IMR-90 (cell line): Measurements from ENCODE around the gene SLC6A6. TPM values are rescaled to one million over a fixed set of nuclear protein-coding genes. Genes with fewer than 3 reads are reported as not detected.

ENCODE experiments used
- ATAC-seq: fragments of 200-7000 bp; cut with Tn5 transposase; 2 replicates; pipeline ENCODE4 v1.9.1; 2020; ENCODE audit warnings: low read depth, mild to moderate bottlenecking, moderate library complexity
- BruUV-seq: library from RNA; stranded (reverse); fragments of 400-500 nt; replicated peaks from 2 replicates; lab custom pipeline; 2021; lab: Mats Ljungman, UMichigan
- CTCF ChIA-PET: fragments of 300-600 bp; formaldehyde crosslinking; extraction: SDS; loops from one replicate; lab custom pipeline; 2021; ENCODE audit warnings: antibody characterized with exemption; lab: Yijun Ruan, JAX
- POLR2A ChIA-PET: fragments of 300-600 bp; sonication (Branson Sonifier 250); formaldehyde crosslinking; loops from one replicate; lab custom pipeline; 2022; ENCODE audit warnings: antibody characterized with exemption; ENCODE audit not compliant: unreplicated experiment; lab: Charles Lee
- DNase-seq: peaks from one replicate; pipeline ENCODE4 v3.0.0; 2013
- H2AFZ ChIP-seq: replicated peaks from 2 replicates; pipeline ENCODE3; 2013; ENCODE audit warnings: low read length, mild to moderate bottlenecking; ENCODE audit not compliant: poor library complexity
- H2AK5ac ChIP-seq: 2 replicates; pipeline ENCODE4 v1.6.1; 2013; ENCODE audit warnings: low read depth, low read length, inconsistent platforms
- H2AK9ac ChIP-seq: replicated peaks from 2 replicates; pipeline ENCODE3; 2013; ENCODE audit warnings: mild to moderate bottlenecking, low read depth, low read length, moderate library complexity; ENCODE audit not compliant: poor library complexity
- H2BK120ac ChIP-seq: 2 replicates; pipeline ENCODE4 v1.6.1; 2013; ENCODE audit warnings: low read depth, low read length, inconsistent platforms
- H2BK15ac ChIP-seq: 3 replicates; pipeline ENCODE4 v1.6.1; 2013; ENCODE audit warnings: low read depth, low read length, inconsistent platforms
- H2BK20ac ChIP-seq: 2 replicates; pipeline ENCODE4 v1.6.1; 2013; ENCODE audit warnings: low read depth, mild to moderate bottlenecking, inconsistent platforms, low read length, moderate library complexity
- H2BK5ac ChIP-seq: 2 replicates; pipeline ENCODE4 v1.6.1; 2013; ENCODE audit warnings: mild to moderate bottlenecking, low read depth, low read length, inconsistent platforms; ENCODE audit not compliant: poor library complexity, severe bottlenecking
- H3K14ac ChIP-seq: replicated peaks from 2 replicates; pipeline ENCODE4 v1.6.1; 2013; ENCODE audit warnings: low read depth, low read length, inconsistent platforms
- H3K18ac ChIP-seq: 2 replicates; pipeline ENCODE4 v1.6.1; 2013; ENCODE audit warnings: low read depth, low read length, control low read depth
- H3K23ac ChIP-seq: 2 replicates; pipeline ENCODE4 v1.6.1; 2013; ENCODE audit warnings: low read depth, low read length, inconsistent platforms
- H3K27ac ChIP-seq: 2 replicates; pipeline ENCODE4 v1.5.1; 2013; ENCODE audit warnings: mild to moderate bottlenecking, control low read depth, low read length; ENCODE audit not compliant: insufficient read depth
- H3K27me3 ChIP-seq: 2 replicates; pipeline ENCODE4 v1.6.1; 2013; ENCODE audit warnings: low read length; ENCODE audit not compliant: control insufficient read depth, insufficient read depth
- H3K36me3 ChIP-seq: 2 replicates; pipeline ENCODE4 v1.6.1; 2013; ENCODE audit warnings: low read length, mixed read lengths; ENCODE audit not compliant: control insufficient read depth, insufficient read depth
- H3K4ac ChIP-seq: 2 replicates; pipeline ENCODE4 v1.6.1; 2013; ENCODE audit warnings: low read depth, low read length, inconsistent platforms
- H3K4me1 ChIP-seq: 2 replicates; pipeline ENCODE4 v1.6.1; 2013; ENCODE audit warnings: low read length, mixed read lengths; ENCODE audit not compliant: control insufficient read depth, insufficient read depth
- H3K4me2 ChIP-seq: 2 replicates; pipeline ENCODE4 v1.6.1; 2013; ENCODE audit warnings: low read depth, mild to moderate bottlenecking, control low read depth, low read length, moderate library complexity
- H3K4me3 ChIP-seq: 2 replicates; pipeline ENCODE4 v1.5.1; 2013; ENCODE audit warnings: low read depth, mild to moderate bottlenecking, control low read depth, low read length, moderate library complexity; ENCODE audit not compliant: insufficient read depth
- H3K56ac ChIP-seq: 2 replicates; pipeline ENCODE4 v1.6.1; 2013; ENCODE audit warnings: low read length, inconsistent platforms; ENCODE audit not compliant: insufficient read depth; ENCODE audit errors: extremely low read depth
- H3K79me1 ChIP-seq, 2 experiments: 2 replicates each; pipeline ENCODE4 v1.6.1; 2013; ENCODE audit warnings: low read length in 2 of 2, inconsistent platforms in 1 of 2, low read depth in 1 of 2
- H3K9ac ChIP-seq: 2 replicates; pipeline ENCODE4 v1.6.1; 2013; ENCODE audit warnings: low read depth, low read length, control low read depth
- H3K9me1 ChIP-seq: 2 replicates; pipeline ENCODE4 v1.6.1; 2013; ENCODE audit warnings: low read length, inconsistent platforms; ENCODE audit not compliant: insufficient read depth
- H3K9me3 ChIP-seq: 2 replicates; pipeline ENCODE4 v1.6.1; 2013; ENCODE audit warnings: low read length; ENCODE audit not compliant: control insufficient read depth, insufficient read depth
- H4K20me1 ChIP-seq: 2 replicates; pipeline ENCODE4 v1.6.1; 2013; ENCODE audit warnings: low read length, inconsistent platforms; ENCODE audit not compliant: insufficient read depth
- H4K5ac ChIP-seq: 2 replicates; pipeline ENCODE4 v1.6.1; 2013; ENCODE audit warnings: mild to moderate bottlenecking, low read depth, low read length, control low read depth
- H4K8ac ChIP-seq, 2 experiments: 2 replicates each; pipeline ENCODE4 v1.6.1; 2013; ENCODE audit warnings: low read depth in 2 of 2, low read length in 2 of 2, control low read depth in 1 of 2, inconsistent platforms in 1 of 2
- H4K91ac ChIP-seq: 2 replicates; pipeline ENCODE4 v1.6.1; 2013; ENCODE audit warnings: low read depth, low read length, inconsistent platforms; ENCODE audit not compliant: insufficient read depth
- BHLHE40 ChIP-seq: fragments of 150-350 bp; IDR thresholded peaks from 2 replicates; pipeline ENCODE4 v1.6.1; 2016; ENCODE audit warnings: mild to moderate bottlenecking, low read depth, low read length
- CEBPB ChIP-seq: IDR thresholded peaks from 2 replicates; pipeline ENCODE4 v1.6.1; 2012; ENCODE audit warnings: low read depth, low read length, improper control_type of control experiment
- CHD1 ChIP-seq: IDR thresholded peaks from 2 replicates; pipeline ENCODE4 v1.6.1; 2012; ENCODE audit warnings: low read depth, low read length, improper control_type of control experiment
- CTCF ChIP-seq: conservative IDR thresholded peaks from 2 replicates; pipeline ENCODE4 v1.5.1; 2012; ENCODE audit warnings: mild to moderate bottlenecking, low read depth, low read length, improper control_type of control experiment
- ELK1 ChIP-seq: fragments of 150-350 bp; IDR thresholded peaks from 2 replicates; pipeline ENCODE4 v1.6.1; 2016; ENCODE audit warnings: low read depth, mild to moderate bottlenecking, low read length, moderate library complexity, borderline replicate concordance
- FOS ChIP-seq: fragments of 150-350 bp; IDR thresholded peaks from 2 replicates; pipeline ENCODE4 v1.6.1; 2016; ENCODE audit warnings: low read depth, low read length
- MAFK ChIP-seq: IDR thresholded peaks from 2 replicates; pipeline ENCODE4 v1.6.1; 2012; ENCODE audit warnings: low read depth, low read length, improper control_type of control experiment
- MAZ ChIP-seq: IDR thresholded peaks from 2 replicates; pipeline ENCODE4 v1.6.1; 2012; ENCODE audit warnings: low read depth, mild to moderate bottlenecking, low read length, improper control_type of control experiment, moderate library complexity, borderline replicate concordance
- MXI1 ChIP-seq: IDR thresholded peaks from 2 replicates; pipeline ENCODE4 v1.6.1; 2012; ENCODE audit warnings: low read depth, mild to moderate bottlenecking, low read length, moderate library complexity, borderline replicate concordance
- NFE2L2 ChIP-seq: fragments of 150-350 bp; IDR thresholded peaks from 2 replicates; pipeline ENCODE4 v1.6.1; 2016; ENCODE audit warnings: low read depth, mild to moderate bottlenecking, low read length
- POLR2A ChIP-seq: IDR thresholded peaks from 2 replicates; pipeline ENCODE4 v1.6.1; 2012; ENCODE audit warnings: mild to moderate bottlenecking, low read depth, low read length
- RAD21 ChIP-seq: IDR thresholded peaks from 2 replicates; pipeline ENCODE4 v1.6.1; 2012; ENCODE audit warnings: low read length, improper control_type of control experiment
- RCOR1 ChIP-seq: IDR thresholded peaks from 2 replicates; pipeline ENCODE4 v1.6.1; 2012; ENCODE audit warnings: mild to moderate bottlenecking, low read length, improper control_type of control experiment; ENCODE audit not compliant: insufficient replicate concordance
- RFX5 ChIP-seq: IDR thresholded peaks from 2 replicates; pipeline ENCODE4 v1.8.0; 2012; ENCODE audit warnings: low read depth, mild to moderate bottlenecking, low read length, moderate library complexity
- SMC3 ChIP-seq: fragments of 150-350 bp; IDR thresholded peaks from 2 replicates; pipeline ENCODE4 v1.6.1; 2016; ENCODE audit warnings: low read depth, mild to moderate bottlenecking, antibody characterized with exemption, low read length, moderate library complexity
- WGBS, 2 experiments: methylation state at CpG; one replicate each; pipeline versions ENCODE4 v1.1.5 to v1.1.7; 2013; ENCODE audit warnings: missing lambda C conversion rate in 2 of 2; ENCODE audit not compliant: insufficient read length in 1 of 2; ENCODE audit errors: extremely low coverage in 2 of 2; 5-methylcytosine and 5-hydroxymethylcytosine counted together
- dilution Hi-C: fragments of 300-500 bp; cut with HindIII; formaldehyde crosslinking; loops from one replicate; pipeline ENCODE4 v1.14.3; 2018; ENCODE audit warnings: low sequenced_read_pairs; ENCODE audit not compliant: unreplicated experiment
- in situ Hi-C: fragments of 300-500 bp; cut with MboI; formaldehyde crosslinking; loops from 3 replicates; pipeline ENCODE4 v1.14.3; 2019; ENCODE audit warnings: low sequenced_read_pairs, inconsistent platforms, mixed read lengths
- intact Hi-C: fragments of 100-400 bp; cut with micrococcal nuclease; formaldehyde crosslinking; loops from 2 replicates; pipeline ENCODE4 v1.10.0; 2022
- polyA plus RNA-seq, 3 experiments: library from polyadenylated mRNA; depleted of rRNA; stranded (reverse); fragments of >200 nt; gene quantifications; 2 replicates each; pipeline ENCODE4 v1.2.3, GENCODE V29; 2012; ENCODE audit warnings: low replicate concordance in 1 of 3
- total RNA-seq: library from RNA; depleted of rRNA; stranded (reverse); fragments of >200 nt; gene quantifications from 2 replicates; pipeline ENCODE4 v1.2.3, GENCODE V29; 2012

The SLC6A6 gene
- total and polyA plus RNA-seq, 2 of the 4 experiments (the other 2 are of a cell fraction), result 29.9 to 39.4 TPM

- Histone ChIP-seq H3K4me1 (peaks cover 19% of the 10 kb centered on the region), H3K4me3 (no peak overlapping the region), H2AK5ac (0 out of 2 replicates have a peak overlapping the region, but pooled peaks have one; percentile 8), H2BK15ac (no peak overlapping the region), H2AFZ (no peak overlapping the region), H3K36me3 (peaks cover 35% of the 10 kb centered on the region; the same call in 1 of the 2 replicates), H4K20me1 (no peaks in the 10 kb centered on the region), H3K27ac (no peak overlapping the region), H2AK9ac (peak overlapping the region; percentile 26), H4K8ac (peak overlapping the region in 1 of 2 experiments; percentile 7; a peak in 1 of 4 replicates), H3K4ac (no peak overlapping the region), H3K23ac (no peak overlapping the region), H4K5ac (no peak overlapping the region), H3K18ac (no peak overlapping the region), H3K56ac (no peak overlapping the region), H4K91ac (peak overlapping the region; percentile 32; the same call in 1 of the 2 replicates), H3K9ac (no peak overlapping the region), H3K9me1 (peaks cover 26% of the 10 kb centered on the region), H3K27me3 (no peaks in the 10 kb centered on the region), H2BK5ac (no peak overlapping the region), H2BK120ac (no peak overlapping the region), H3K4me2 (no peak overlapping the region), H3K14ac (no peak overlapping the region), H2BK20ac (no peak overlapping the region), H3K79me1 (peaks cover 10 to 27% of the 10 kb centered on the region in 2 experiments; a peak in 3 of 4 replicates), H3K9me3 (no peaks in the 10 kb centered on the region)
- ATAC-seq (no peak), DNase-seq (no peak)
- dilution Hi-C loops, result no loop called here
- CTCF ChIA-PET, result interaction anchor here (0.7 to 2.2 kb wide), 2 partner anchors 56 to 255 kb away, joined by 3 to 10 read pairs; no protein-coding TSS in a partner anchor
- in situ Hi-C loops, result no loop called here
- no TSS peak for BruUV-seq
- intact Hi-C loops, result no loop called here
- POLR2A ChIA-PET, result no interaction called here
- 100% methylated on average over 1 of the region's 11 CpGs; no CpG with 5 or more reads in 1 of the 2 experiments for WGBS, 2 experiments
- TF ChIP-seq MXI1, result no peak
- TF ChIP-seq CHD1, result no peak
- TF ChIP-seq MAZ, result no peak
- TF ChIP-seq NFE2L2, result no peak
- TF ChIP-seq FOS, result no peak
- TF ChIP-seq SMC3, result no peak
- TF ChIP-seq CEBPB, result no peak
- no peak for TF ChIP-seq CTCF
- no peak for TF ChIP-seq RAD21
- no peak for TF ChIP-seq RFX5
- TF ChIP-seq MAFK, result no peak
- TF ChIP-seq ELK1, result no peak
- no peak for TF ChIP-seq POLR2A
- no peak for TF ChIP-seq RCOR1
- TF ChIP-seq BHLHE40, result no peak
These were observed 56.2 kb downstream of the SLC6A6 start for GRCh38 chr3:14458434-14459275.
